Measurements from ENCODE around the gene SH3D21.
A peak's percentile ranks its signal among the peaks of the same experiment; 100 is the strongest.

Gene SH3D21

GRCh38 chr1:36303650-36304360 lies 2.4 kb upstream of the SH3D21 start:
- no peak for DNase-seq

- no peak for DNase-seq
Measured at GRCh38 chr1:36304521-36304920, 1.6 kb upstream of the SH3D21 start.

GRCh38 chr1:36304970-36305914 lies 926 bp upstream of the SH3D21 start:
- DNase-seq: no peak

- DNase-seq: no peak
Measured at GRCh38 chr1:36305915-36306209, 306 bp upstream of the SH3D21 start.

- peak; percentile 96 for DNase-seq
Measured at GRCh38 chr1:36306902-36307456, 811 bp downstream of the SH3D21 start.

GRCh38 chr1:36307601-36308330 lies 1.6 kb downstream of the SH3D21 start:
- DNase-seq: no peak

GRCh38 chr1:36309397-36309796 lies 3.2 kb downstream of the SH3D21 start:
- no peak for DNase-seq

GRCh38 chr1:36320291-36320761 lies 14.2 kb downstream of the SH3D21 start:
- no peak for DNase-seq

- no peak for DNase-seq
Measured at GRCh38 chr1:36320767-36321118, 14.6 kb downstream of the SH3D21 start.

GRCh38 chr1:36321119-36321951 lies 15.2 kb downstream of the SH3D21 start:
- DNase-seq: no peak

- DNase-seq: no peak
Measured at GRCh38 chr1:36322041-36322785, 16.0 kb downstream of the SH3D21 start.

- DNase-seq: peak; percentile 50
Measured at GRCh38 chr1:36322786-36323635, 16.8 kb downstream of the SH3D21 start.

GRCh38 chr1:36323636-36324352 lies 17.6 kb downstream of the SH3D21 start, which contains the start of gene EVA1B:
TSS of gene EVA1B (minus strand) at chr1:36323645. CDS start at chr1:36323037, 608 bp downstream.
- DNase-seq: peak; percentile 67

- no peak for DNase-seq
Measured at GRCh38 chr1:36324353-36324703, 18.2 kb downstream of the SH3D21 start.

- DNase-seq: no peak
Measured at GRCh38 chr1:36326499-36326898, 20.3 kb downstream of the SH3D21 start.

GRCh38 chr1:36327421-36328087 lies 21.4 kb downstream of the SH3D21 start:
- DNase-seq: peak; percentile 43

- no peak for DNase-seq
Measured at GRCh38 chr1:36328088-36328480, 21.9 kb downstream of the SH3D21 start.

GRCh38 chr1:36328713-36329112 lies 22.5 kb downstream of the SH3D21 start:
- DNase-seq: no peak

GRCh38 chr1:36329817-36330216 lies 23.6 kb downstream of the SH3D21 start:
- DNase-seq: no peak
